ENCODE measurements around the gene AGBL4. TPM values are rescaled to one million over a fixed set of nuclear protein-coding genes. Genes with fewer than 3 reads are reported as not detected.
A peak's percentile ranks its signal among the peaks of the same experiment; 100 is the strongest.

Gene AGBL4
- total and polyA plus RNA-seq, 10 donors, result 0.05 to 1.8 (median 0.32) TPM; not detected in 1

- TF ChIP-seq POLR2AphosphoS5 (IDR thresholded peaks at IDR 0.05), result no peak
- Histone ChIP-seq H3K4me1 (peaks cover 6 to 41% (median 16%) of the 10 kb centered on the region in 6 donors), H3K36me3 (no peaks in the 10 kb centered on the region), H3K27ac (no peak overlapping the region), H3K9me3 (no peaks in the 10 kb centered on the region), H3K4me3 (no peak overlapping the region), H3K27me3 (replicated peaks in 1 of 7) (no peaks in the 10 kb centered on the region)
- no peak for DNase-seq
- intact Hi-C loops (cut with DNase I; ENCODE audit: low total_unique reads), result loop anchor here (10.0 kb wide), 1 partner anchor 381 kb away; no protein-coding TSS in a partner anchor
- 85 to 97% (median 95%) methylated on average over 3 of the region's 3 CpGs for WGBS, 5 donors
Observed at GRCh38 chr1:48495911-48496310, 1527.8 kb downstream of the AGBL4 start.

GRCh38 chr1:48495166-48495565 lies 1528.6 kb downstream of the AGBL4 start:
- Histone ChIP-seq H3K4me3 (no peak overlapping the region), H3K27ac (peak overlapping the region in 1 of 8 donors; percentile 68), H3K27me3 (replicated peaks in 1 of 7) (no peaks in the 10 kb centered on the region), H3K36me3 (no peaks in the 10 kb centered on the region), H3K9me3 (no peaks in the 10 kb centered on the region), H3K4me1 (peaks cover 6 to 41% (median 16%) of the 10 kb centered on the region in 6 donors)
- DNase-seq, result no peak
- no peak for TF ChIP-seq CTCF (IDR thresholded peaks at IDR 0.05 in 8 of 11, conservative IDR thresholded peaks at IDR 0.05 in 3 of 11)
- TF ChIP-seq POLR2AphosphoS5 (IDR thresholded peaks at IDR 0.05), result no peak
- no peak for TF ChIP-seq POLR2A (IDR thresholded peaks at IDR 0.05)
- WGBS, 5 donors, result 79 to 88% (median 81%) methylated on average over 1 of the region's 1 CpG
- intact Hi-C loops (cut with DNase I; ENCODE audit: low total_unique reads), result loop anchor here (10.0 kb wide), 1 partner anchor 380 kb away; no protein-coding TSS in a partner anchor

GRCh38 chr1:48493970-48494769 lies 1529.6 kb downstream of the AGBL4 start:
- Histone ChIP-seq H3K4me3 (no peak overlapping the region), H3K4me1 (peaks cover 6 to 41% (median 16%) of the 10 kb centered on the region in 6 donors), H3K36me3 (no peaks in the 10 kb centered on the region), H3K27ac (peak overlapping the region in 7 of 8 donors; percentile 9 to 73 (median 57)), H3K27me3 (replicated peaks in 1 of 7) (no peaks in the 10 kb centered on the region), H3K9me3 (no peaks in the 10 kb centered on the region)
- TF ChIP-seq CTCF (IDR thresholded peaks at IDR 0.05 in 8 of 11, conservative IDR thresholded peaks at IDR 0.05 in 3 of 11), result no peak
- TF ChIP-seq POLR2AphosphoS5 (IDR thresholded peaks at IDR 0.05), result peak in 1 of 3 donors; percentile 56
- intact Hi-C loops (cut with DNase I; ENCODE audit: low total_unique reads), result loop anchor here (10.0 kb wide), 1 partner anchor 379 kb away; no protein-coding TSS in a partner anchor
- DNase-seq, result no peak
- WGBS, 5 donors, result 48 to 76% (median 69%) methylated on average over 5 of the region's 5 CpGs

- intact Hi-C loops (cut with DNase I; ENCODE audit: low total_unique reads), result loop anchor here (10.0 kb wide), 1 partner anchor 378 kb away; no protein-coding TSS in a partner anchor
- Histone ChIP-seq H3K9me3 (no peaks in the 10 kb centered on the region), H3K4me1 (peaks cover under 1 to 32% (median 11%) of the 10 kb centered on the region in 6 donors), H3K27me3 (replicated peaks in 1 of 7) (no peaks in the 10 kb centered on the region), H3K4me3 (no peak overlapping the region), H3K36me3 (no peaks in the 10 kb centered on the region), H3K27ac (peak overlapping the region in 1 of 8 donors; percentile 68)
- no peak for DNase-seq
- TF ChIP-seq CTCF (IDR thresholded peaks at IDR 0.05 in 8 of 11, conservative IDR thresholded peaks at IDR 0.05 in 3 of 11) (no peak), POLR2A (IDR thresholded peaks at IDR 0.05) (no peak), POLR2AphosphoS5 (IDR thresholded peaks at IDR 0.05) (no peak)
- WGBS, 5 donors, result 54 to 62% (median 58%) methylated on average over 5 of the region's 5 CpGs
Observed at GRCh38 chr1:48493041-48493440, 1530.7 kb downstream of the AGBL4 start.
